Measurements from ENCODE around the gene PSEN1.
A peak's percentile ranks its signal among the peaks of the same experiment; 100 is the strongest.

PSEN1 gene

DNA sequence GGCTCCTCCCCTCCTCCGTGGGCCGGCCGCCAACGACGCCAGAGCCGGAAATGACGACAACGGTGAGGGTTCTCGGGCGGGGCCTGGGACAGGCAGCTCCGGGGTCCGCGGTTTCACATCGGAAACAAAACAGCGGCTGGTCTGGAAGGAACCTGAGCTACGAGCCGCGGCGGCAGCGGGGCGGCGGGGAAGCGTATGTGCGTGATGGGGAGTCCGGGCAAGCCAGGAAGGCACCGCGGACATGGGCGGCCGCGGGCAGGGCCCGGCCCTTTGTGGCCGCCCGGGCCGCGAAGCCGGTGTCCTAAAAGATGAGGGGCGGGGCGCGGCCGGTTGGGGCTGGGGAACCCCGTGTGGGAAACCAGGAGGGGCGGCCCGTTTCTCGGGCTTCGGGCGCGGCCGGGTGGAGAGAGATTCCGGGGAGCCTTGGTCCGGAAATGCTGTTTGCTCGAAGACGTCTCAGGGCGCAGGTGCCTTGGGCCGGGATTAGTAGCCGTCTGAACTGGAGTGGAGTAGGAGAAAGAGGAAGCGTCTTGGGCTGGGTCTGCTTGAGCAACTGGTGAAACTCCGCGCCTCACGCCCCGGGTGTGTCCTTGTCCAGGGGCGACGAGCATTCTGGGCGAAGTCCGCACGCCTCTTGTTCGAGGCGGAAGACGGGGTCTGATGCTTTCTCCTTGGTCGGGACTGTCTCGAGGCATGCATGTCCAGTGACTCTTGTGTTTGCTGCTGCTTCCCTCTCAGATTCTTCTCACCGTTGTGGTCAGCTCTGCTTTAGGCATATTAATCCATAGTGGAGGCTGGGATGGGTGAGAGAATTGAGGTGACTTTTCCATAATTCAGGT, at the start of gene PSEN1:
PSEN1 (plus strand) TSS at position 121 of the 839 bp plus-strand sequence. CDS start 11,513 bp downstream, outside the sequence.
- peak; percentile 91 for DNase-seq

DNA sequence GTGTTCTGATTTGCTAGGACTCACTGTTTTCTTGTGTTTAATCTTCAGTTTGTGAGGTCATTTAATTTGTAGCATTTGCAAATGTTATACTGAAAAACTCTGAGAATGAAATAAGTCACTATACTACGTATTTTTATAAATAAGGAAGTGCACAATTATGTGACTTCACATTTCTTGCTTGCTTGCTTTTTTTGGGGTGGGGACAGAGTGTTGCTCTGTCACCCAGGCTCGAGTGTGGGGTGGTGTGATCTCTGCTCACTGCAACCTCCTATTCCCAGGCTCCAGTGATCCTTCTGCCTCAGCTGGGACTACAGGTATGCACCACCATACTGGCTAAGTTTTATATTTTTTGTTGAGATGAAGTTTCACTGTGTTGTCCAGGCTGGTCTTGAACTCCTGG, 45.3 kb upstream of the PSEN1 start:
- no peak for DNase-seq

DNA sequence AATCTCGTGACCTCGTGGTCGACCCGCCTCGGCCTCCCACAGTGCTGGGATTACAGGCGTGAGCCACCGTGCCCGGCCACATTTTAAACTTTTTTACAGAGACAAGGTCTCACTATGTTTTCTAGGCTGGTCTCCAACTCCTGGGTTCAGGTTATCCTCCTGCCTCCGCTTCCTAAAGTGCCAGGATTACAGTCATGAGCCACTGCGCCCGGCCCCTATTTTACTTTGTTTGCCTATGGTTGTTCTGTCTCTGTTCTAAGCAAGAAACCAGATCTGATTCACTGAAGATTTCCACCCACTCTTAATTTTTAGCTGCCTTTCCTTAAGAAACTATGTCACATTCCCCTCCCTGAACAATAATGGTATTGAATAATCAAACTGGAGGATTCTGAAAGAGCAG, 38.9 kb upstream of the PSEN1 start:
- no peak for DNase-seq

DNA sequence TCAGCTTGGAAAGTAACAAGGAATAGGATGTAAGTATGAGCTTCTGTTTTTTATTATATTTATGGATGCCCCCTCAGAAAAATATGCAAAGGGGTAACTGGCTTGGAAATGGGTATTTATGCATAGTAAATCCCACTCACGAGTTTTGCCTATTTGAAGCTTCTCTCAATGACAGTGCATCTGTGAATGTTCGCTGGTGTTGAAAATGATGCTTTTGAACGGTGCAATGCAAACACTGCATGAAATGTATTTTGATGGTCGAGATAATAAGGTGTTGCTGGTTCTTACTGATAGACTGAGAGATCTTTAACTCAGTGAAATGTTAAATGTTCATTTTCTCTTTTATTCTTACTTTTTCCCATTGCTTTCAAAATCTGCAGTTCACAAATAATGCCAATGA, 36.0 kb upstream of the PSEN1 start:
- DNase-seq, result no peak

DNA sequence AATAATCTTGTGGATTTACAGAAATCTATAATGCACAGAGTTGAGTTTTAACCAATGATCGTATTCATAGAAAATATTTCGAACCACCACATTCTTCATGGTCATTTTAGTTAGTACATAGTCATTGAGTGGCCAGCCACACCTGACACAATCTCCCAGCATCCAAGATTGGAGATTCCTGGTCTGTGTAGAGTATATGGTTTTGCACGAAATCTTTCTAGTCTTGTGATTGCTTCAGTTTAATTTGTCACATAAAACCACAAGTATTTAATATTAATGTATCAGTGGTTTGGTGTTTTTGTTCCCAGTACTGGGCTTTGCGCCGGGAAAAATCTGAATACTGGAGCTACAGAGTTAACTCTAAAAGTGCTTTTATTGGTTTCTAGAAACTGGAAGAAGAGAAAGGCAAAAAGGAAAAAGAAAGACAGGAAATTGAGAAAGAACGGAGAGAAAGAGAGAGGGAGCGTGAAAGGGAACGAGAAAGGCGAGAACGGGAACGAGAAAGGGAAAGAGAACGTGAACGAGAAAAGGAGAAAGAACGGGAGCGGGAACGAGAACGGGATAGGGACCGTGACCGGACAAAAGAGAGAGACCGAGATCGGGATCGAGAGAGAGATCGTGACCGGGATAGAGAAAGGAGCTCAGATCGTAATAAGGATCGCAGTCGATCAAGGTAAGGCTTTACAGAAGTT, 33.4 kb upstream of the PSEN1 start:
- DNase-seq, result no peak

DNA sequence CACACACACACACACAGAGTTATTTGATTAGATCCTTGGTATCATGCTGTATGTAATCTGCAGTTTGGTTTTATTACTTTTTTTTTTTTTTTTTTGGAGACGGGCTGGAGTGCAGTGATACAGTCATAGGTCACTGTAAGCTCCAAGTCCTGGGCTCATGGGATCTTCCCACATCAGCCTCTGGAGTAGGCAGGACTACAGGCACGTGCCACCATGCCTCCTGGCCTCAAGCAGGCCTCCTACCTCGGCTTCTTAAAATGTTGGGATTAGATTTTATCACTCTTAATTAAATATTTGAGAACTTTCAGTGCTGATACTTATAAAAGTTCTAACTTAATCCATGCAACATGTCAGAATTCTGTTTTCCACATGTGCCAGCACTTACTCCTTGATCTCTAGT, 31.3 kb upstream of the PSEN1 start:
- DNase-seq, result no peak

DNA sequence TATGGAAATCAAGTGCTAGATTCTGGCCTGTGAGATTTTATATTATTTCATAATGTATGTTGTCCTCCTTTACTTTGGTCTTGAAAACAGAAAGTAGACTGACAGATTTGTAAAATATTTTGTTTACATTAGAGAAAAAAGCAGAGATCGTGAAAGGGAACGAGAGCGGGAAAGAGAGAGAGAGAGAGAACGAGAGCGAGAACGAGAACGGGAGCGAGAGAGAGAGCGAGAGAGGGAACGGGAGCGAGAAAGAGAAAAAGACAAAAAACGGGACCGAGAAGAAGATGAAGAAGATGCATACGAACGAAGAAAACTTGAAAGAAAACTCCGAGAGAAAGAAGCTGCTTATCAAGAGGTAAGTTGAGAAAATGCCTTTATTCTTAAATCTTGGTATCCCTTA, 30.6 kb upstream of the PSEN1 start:
- DNase-seq, result no peak

DNA sequence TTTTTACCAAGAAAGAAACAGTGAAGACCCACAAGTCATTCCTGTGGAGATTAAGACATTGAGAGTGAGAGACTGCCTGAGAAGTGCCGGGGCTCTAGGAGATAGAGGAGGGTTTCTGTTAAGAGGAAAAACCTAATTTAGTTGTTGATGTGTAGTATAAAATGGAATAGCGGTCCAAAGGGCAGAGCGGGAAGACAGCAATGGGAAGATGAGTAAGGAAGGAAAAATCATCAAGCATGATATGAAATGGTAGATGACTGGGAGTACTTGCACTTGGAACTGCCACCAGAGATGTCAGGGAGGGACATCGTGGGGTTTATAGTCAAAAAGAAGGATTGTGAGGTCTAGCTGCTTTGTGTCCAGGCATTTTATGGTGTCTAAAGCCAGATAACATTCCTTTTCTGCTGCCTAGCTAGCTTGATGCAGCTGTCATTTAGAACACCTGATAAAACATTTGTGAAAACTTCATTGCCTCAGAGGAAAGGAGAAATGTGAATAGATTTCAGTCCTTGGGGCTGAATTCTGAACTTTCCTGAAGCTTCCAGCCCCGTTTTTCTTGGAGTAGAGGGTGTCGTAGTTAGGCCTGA, 20.1 kb upstream of the PSEN1 start:
- DNase-seq, result no peak

DNA sequence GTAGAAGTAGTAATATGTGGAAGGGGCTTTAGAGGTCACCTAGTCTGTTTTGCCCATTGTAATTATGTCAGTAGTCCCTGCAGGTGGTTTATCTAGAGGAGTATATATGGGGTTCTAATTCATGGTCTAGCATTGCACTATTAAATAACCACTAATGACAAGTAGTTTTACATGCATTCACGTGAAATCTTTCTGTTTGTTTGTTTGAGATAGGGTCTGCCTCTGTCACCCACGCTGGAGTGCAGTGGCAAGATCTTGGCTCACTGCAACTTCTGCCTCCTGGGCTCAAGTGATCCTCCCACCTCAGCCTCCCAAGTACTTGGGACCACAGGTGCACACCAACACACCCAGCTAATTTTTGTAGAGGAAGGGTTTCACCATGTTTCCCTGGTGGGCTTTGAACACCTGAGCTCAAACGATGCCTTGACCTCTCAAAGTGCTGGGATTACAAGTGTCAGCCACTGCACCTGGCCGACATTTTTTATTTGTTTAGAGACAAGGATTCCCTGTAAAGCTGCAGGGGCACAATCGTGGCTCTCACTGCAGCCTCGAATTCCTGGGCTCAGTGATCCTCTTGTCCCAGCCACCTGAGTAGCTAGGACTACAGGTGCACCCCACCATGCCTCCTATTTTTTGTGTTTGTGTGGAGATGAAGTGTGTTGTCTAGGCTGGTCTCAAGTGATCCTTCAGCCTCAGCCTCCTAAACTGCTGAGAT, 12.0 kb upstream of the PSEN1 start:
- DNase-seq, result no peak

DNA sequence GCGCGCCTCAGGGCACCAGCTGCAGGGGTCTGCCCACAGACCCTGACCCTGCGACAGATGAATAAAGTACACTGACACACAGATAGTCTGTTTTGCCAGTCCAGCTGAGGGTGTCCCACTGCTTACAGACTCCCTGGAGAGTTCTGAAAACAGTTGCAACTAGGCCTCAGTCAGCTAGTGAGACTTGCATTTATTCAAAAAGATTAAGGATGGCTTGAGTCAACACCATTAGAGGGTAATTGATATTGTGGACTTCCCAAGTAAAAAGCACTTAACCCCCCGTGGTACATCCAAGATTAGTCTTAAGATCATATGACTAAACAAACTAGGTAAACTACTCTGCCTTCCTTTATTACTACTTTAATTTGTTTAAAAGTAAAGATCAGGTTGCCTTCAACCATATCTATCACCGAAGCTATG, 11.1 kb upstream of the PSEN1 start:
- no peak for DNase-seq

DNA sequence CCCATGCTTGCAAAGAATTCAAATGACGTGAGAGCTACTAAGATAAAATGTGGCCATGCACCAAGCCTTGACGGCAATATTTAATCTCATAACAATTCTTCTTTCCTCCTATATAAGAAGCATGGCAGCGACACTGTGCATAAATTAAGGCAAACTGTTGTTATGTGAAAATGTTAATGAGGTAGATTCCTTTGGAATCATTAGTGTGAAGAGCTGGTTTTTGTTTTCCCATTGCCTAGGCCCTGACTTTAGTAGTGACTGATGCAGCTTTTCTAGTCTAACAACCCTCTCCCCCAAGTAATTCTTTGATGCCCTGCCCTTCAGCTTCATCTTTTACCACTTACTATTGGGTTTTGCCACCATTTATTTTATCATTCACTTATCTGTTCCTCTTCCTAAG, 10.6 kb upstream of the PSEN1 start:
- DNase-seq, result no peak

DNA sequence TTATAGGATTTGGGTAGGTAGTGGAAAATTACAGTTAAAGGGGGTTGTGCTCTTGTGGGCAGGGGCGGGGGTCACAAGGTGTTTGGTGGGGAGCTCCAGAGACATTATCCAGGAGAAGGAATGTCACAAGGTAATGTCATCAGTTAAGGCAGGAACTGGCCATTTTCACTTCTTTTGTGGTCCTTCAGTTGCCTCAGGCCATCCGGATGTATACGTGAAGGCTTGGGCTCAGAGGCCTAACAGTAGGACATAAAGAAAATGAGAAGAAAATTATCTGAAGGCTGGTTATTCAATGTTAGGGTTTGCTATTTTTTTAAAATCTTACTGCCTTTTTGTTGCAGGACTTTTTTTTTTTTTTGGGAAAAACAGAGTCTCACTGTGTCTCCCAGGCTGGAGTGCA, 2.5 kb upstream of the PSEN1 start:
- DNase-seq, result no peak

DNA sequence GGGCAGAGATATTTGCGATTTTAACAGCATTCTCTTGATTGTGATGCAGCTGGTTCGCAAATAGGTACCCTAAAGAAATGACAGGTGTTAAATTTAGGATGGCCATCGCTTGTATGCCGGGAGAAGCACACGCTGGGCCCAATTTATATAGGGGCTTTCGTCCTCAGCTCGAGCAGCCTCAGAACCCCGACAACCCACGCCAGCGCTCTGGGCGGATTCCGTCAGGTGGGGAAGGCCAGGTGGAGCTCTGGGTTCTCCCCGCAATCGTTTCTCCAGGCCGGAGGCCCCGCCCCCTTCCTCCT, 271 bp upstream of the PSEN1 start:
- no peak for DNase-seq

DNA sequence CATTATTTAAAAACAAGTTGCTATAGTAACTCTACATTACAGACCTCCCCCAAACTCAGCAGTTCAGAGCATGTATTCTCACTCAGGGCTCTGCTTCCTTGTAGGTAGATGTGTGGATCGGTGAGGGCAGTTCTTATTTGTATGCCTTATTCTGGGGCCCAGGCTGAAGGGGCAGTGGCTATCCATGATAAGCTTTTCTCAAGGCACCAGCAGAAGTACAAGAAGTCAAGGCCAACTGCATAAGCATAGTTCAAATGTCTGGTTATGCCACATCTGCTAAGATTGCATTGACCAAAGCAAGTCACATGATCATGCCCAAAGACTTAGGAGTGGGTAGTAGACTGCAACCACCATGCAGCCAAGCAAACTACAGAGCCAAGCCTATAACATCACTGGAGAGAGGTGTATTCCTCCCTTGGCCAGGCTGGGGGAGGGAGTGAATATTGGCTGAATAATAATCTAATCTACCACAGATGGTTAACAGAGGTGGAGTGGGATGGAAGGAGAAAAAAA, 4.6 kb downstream of the PSEN1 start:
- DNase-seq, result no peak

DNA sequence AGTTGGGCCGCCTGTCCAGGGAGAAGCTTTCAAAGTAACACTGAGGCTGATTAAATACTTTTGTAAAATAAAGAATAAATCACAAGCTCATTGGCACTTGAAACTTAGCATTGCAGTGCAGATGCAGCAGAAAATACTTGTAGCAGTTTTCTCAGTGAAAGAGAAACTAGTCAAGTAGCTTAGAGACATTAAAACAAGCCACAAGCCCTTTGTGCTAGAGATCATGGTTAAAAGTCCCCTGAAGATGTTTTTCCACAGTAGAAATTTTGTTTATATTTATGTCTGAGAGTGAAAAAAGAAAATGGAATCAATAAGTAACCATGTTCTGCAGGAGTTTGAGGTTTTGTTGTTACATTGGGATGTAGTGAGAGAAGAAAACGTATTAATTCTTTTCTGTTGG, 5.9 kb downstream of the PSEN1 start:
- DNase-seq, result no peak

DNA sequence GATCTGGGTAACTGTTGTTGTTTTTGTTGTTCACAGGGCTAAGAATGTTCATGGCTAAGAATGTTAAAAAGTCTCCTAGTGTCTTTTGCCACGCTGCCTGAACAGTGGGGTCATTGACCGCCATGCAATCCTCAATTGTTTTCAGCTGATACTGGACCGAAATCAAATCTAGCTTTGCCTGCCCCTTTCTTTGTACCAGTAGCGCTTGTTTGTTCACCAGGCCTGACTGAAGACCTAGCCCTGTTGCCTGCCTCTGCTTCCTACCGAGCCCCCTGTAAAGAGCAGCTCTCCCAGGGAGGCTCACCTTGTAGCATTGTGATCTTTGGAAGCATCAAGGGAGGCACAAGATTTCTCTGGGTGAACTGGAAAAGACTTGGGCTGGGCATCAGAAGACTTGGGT, 6.7 kb downstream of the PSEN1 start:
- no peak for DNase-seq

DNA sequence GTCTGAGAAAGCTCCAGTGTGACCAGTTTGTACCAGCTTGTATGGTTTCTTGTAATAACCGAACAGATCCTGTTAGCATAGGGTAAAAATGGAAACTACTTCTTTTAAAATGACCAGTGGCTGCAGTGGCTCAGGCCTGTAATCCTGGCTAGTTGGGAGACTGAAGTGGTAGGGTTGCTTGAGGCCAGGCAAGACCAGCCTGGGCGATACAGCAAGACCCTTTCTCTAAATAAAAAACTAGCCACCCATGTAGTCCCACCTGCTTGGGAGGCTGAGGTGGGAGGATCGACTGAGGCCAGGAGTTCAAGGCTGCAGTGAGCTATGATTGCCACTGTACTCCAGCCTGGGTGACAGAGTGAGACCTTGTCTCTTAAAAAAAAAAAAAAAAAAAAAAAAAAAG, 7.3 kb downstream of the PSEN1 start:
- DNase-seq, result no peak

DNA sequence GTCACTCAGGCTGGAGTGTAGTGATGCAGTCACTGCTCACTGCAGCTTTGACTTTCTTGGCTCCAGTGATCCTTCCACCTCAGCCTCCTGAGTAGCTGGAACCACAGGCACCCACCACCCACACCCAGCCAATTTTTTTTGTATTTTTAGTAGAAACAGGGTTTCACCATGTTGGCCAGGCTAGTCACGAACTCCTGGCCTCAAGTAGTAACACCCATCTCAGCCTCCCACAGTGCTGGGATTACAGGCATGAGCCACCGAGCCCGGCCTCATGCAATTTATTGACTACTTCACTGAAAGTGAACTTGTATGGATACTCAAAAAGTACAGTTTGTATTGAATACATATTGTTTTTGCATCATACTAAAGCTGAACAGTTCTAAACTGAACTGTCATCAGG, 9.1 kb downstream of the PSEN1 start:
- no peak for DNase-seq

DNA sequence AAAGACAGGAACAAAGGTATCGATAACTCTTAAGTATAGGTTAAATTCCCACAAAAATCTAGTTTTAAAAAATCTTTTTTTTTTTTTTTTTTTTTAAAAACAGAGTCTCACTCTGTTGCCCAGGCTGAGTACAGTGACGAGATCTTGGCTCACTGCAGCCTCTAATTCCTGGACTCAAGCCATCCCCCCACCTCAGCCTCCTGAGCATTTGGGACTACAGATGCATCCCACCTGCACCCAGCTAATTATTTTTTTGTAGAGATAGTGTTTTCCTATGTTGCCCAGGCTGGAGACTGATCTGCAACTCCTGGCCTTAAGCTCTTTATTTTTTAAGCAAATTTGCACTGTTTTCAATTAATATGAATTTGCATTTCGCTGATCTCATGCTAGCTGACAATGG, 9.8 kb downstream of the PSEN1 start:
- no peak for DNase-seq

DNA sequence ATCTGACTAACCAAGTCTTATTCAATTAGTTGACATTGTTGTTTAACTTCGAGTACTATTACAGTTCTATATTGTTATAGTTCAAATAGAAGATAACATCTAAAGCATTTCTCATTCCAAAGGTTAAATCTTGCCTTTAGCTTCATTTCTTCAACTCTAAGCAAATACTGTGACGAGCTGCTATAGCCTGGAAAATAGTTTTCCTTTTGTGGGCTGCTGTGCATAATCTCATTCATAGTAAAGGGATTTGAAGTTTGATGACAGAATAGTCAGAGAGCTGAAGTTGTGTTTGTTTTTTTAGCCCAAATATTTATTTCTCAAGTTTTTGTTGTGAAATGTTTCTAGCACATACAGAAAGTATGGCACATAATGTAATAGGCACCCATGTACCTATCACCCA, 13.4 kb downstream of the PSEN1 start:
- no peak for DNase-seq

DNA sequence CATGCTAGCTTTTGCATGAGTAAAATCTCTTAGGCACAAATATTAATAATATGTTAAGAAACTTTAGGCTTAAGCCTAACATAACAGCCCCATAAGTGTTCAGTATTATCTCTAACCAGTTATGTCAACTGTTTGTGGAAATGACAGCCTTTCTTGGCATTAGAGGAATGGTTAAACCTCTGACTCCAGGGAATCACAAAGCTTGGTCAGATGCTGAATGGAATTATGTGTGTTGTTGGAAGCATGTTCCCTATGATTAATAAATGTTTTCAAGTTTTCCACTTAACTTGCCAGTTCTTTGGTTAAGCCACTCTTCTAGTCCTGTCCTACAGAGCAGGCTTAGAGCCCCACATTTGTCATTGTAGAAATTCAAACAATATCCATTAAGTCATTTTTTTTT, 17.0 kb downstream of the PSEN1 start:
- peak; percentile 81 for DNase-seq

DNA sequence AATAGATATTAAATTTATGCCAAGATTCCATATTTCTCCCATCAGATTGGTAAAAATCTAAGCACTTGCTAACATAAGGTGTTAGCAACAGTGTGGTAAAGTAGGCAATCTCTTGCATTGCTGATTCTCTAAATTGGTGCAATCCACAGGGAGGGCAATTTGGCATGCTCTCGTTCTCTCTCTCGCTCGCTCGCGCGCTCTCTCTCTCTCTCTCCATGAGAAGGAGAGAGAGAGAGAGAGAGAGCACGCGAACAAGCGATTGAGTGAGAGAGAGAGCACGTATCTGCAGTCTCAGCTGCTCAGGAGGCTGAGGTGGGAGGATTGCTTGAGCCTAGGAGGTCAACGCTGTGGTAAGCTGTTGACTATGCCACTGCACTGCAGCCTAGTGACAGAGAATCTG, 25.9 kb downstream of the PSEN1 start:
- DNase-seq, result no peak

DNA sequence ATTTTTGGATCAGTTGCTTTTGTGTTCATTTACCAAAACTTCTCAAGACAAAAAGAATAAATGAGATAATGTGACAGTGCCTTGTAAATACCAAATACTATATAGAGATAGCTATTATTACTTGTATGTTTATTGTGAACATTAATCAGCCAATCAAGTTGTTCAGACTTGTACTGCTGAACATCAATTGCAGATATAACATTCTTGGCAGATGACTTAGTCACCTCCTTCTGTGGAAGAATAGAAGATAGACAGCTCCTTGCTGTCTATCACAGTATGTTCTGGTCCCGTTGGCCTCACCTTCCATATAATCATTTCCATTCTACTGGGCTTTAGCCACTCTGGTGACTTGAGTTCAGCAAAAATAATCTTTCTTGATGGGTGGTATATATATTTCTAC, 30.1 kb downstream of the PSEN1 start:
- DNase-seq, result no peak

DNA sequence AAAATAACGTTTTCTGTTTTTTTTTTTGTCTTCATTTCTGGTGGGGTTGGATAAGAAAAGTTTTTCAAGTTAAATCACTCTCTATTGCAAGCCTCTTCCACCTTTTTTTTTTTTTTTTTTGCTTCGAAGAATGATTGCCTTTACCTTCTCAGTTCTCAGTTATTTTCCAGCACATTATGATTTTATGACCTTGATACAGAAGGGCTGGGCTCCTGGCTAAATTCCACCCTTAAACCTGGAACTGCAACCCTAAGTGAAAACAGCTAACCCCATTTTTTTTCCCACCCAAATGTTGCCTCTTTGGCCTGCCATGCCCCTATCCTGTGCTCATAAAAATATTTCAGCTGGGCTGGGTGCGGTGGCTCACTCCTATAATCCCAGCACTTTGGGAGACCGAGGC, 31.4 kb downstream of the PSEN1 start:
- no peak for DNase-seq
